GM21529 (cell line): ENCODE results near the gene OR4D10.

Experiments
- ATAC-seq: cut with Tn5 transposase; IDR thresholded peaks from one replicate; pipeline ENCODE4 v1.9.1; 2021; ENCODE audit not compliant: unreplicated experiment

Gene OR4D10

DNA sequence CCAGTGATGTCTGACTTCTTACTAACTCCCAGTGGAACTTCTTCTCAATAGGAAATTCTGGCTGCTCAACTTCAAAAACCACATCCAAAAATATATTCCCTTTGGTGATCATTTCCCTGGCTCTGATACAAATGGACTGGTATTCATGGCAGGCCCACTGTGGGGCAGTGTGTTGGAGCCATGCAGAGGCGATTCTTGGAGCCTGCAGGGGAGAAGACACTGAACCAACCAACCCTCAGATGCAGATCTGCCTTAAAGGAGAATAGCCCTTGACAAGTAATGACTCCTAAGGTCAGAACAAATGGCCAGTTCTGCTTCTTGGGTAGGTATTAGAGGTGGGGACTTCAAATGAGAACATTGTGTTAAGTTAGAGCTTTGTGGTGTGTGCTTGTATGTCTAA, 50.4 kb downstream of the OR4D10 start:
- no peak for ATAC-seq

DNA sequence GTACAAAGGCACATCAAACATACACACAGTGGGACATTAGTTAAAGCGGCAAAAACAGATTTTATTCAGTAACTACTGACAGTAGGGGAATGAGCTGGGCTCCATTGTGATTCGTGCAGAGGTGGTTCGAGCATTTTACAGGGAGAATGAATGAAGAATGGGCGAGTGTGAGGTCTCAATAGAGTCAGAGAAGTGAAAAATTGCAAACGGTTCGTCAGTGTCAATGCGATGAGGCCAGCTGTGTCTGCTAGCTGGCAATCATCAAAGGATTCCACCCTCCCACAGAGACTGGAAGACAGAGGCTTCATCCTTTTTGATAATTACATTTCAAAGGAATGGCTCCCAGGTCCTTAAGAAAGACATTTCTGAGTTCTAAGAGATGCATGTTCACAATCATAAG, 55.6 kb downstream of the OR4D10 start:
- ATAC-seq: no peak
